Lung microvascular endothelial cell (primary cell): ENCODE data around the gene MDK. TPM values are rescaled to one million over a fixed set of nuclear protein-coding genes. Genes with fewer than 3 reads are reported as not detected.

Experiments
- DNase-seq, 2 donors: peaks; one replicate each; pipeline versions ENCODE4 v3.0.0 to v3.0.0-alpha.2; 2010; ENCODE audit warnings: low read depth in 2 of 2
- total RNA-seq: library from RNA; depleted of rRNA; stranded (reverse); fragments of >200 nt; gene quantifications from 2 replicates; pipeline ENCODE4 v1.2.1, GENCODE V29; 2014

The MDK gene
- total RNA-seq, 1 donor from 2014 or later: 23.8 TPM

GRCh38 chr11:46382646-46383403 is 1.4 kb downstream of the MDK start:
- DNase-seq: peak; percentile 67 to 74

GRCh38 chr11:46383404-46383758 is 1.9 kb downstream of the MDK start:
- no peak for DNase-seq

- DNase-seq: no peak
Observed at GRCh38 chr11:46383974-46384701, 2.7 kb downstream of the MDK start.

GRCh38 chr11:46385169-46386004 is 3.9 kb downstream of the MDK start:
- DNase-seq: no peak

- DNase-seq: no peak
Observed at GRCh38 chr11:46386005-46386578, 4.6 kb downstream of the MDK start.

GRCh38 chr11:46386674-46387073 is 5.2 kb downstream of the MDK start:
- DNase-seq: no peak

GRCh38 chr11:46387456-46387855 is 6.0 kb downstream of the MDK start:
- DNase-seq: no peak

- DNase-seq: peak in 1 of 2 donors; percentile 24
Observed at GRCh38 chr11:46387919-46388618, 6.6 kb downstream of the MDK start.

GRCh38 chr11:46388619-46389449 is 7.4 kb downstream of the MDK start:
- DNase-seq: peak in 1 of 2 donors; percentile 22

GRCh38 chr11:46389450-46390330 is 8.2 kb downstream of the MDK start:
- DNase-seq: peak; percentile 80 to 85

GRCh38 chr11:46390331-46391171 is 9.1 kb downstream of the MDK start:
- DNase-seq: no peak

- no peak for DNase-seq
Observed at GRCh38 chr11:46391186-46391577, 9.7 kb downstream of the MDK start.

GRCh38 chr11:46391578-46392420 is 10.3 kb downstream of the MDK start, which contains the start of gene CHRM4:
Gene CHRM4, minus strand, starts transcription at chr11:46391776. Its CDS starts 5,219 bp downstream, at chr11:46386557.
- peak; percentile 51 to 70 for DNase-seq

GRCh38 chr11:46392421-46393230 is 11.2 kb downstream of the MDK start:
- peak; percentile 82 to 83 for DNase-seq

- no peak for DNase-seq
Observed at GRCh38 chr11:46393231-46393616, 11.8 kb downstream of the MDK start.

GRCh38 chr11:46393759-46394158 is 12.3 kb downstream of the MDK start:
- no peak for DNase-seq
